ENCODE data around the gene SMURF1. TPM values are rescaled to one million over a fixed set of nuclear protein-coding genes. Genes with fewer than 3 reads are reported as not detected.

The SMURF1 gene
- total RNA-seq, 4 donors from 2014 or later: 25.3 to 47.5 (median 36.5) TPM

- intact Hi-C loops (cut with DNase I; ENCODE audit: low total_unique reads) (no loop called here), in situ Hi-C loops (cut with MboI; ENCODE audit: low pct_ligation_motif_present in 1 of 4, low pct_unique_long_range_greater_than_20kb in 1 of 4, low sequenced_read_pairs in 3 of 4) (no loop called here)
- WGBS, 2 donors (ENCODE audit: low coverage in 1 of 2): 77 to 100% methylated on average over 1 to 3 of the region's 3 CpGs
- Histone ChIP-seq H3K27me3 (no peaks in the 10 kb centered on the region), H3K4me3 (no peak overlapping the region), H3K36me3 (peaks cover 0 to 4% (median 0%) of the 10 kb centered on the region in 4 donors), H3K4me1 (peaks cover 0 to 36% (median 21%) of the 10 kb centered on the region in 4 donors), H3K9me3 (no peaks in the 10 kb centered on the region), H3K27ac (no peak overlapping the region)
- DNase-seq: no peak
- TF ChIP-seq, protein P1, sequence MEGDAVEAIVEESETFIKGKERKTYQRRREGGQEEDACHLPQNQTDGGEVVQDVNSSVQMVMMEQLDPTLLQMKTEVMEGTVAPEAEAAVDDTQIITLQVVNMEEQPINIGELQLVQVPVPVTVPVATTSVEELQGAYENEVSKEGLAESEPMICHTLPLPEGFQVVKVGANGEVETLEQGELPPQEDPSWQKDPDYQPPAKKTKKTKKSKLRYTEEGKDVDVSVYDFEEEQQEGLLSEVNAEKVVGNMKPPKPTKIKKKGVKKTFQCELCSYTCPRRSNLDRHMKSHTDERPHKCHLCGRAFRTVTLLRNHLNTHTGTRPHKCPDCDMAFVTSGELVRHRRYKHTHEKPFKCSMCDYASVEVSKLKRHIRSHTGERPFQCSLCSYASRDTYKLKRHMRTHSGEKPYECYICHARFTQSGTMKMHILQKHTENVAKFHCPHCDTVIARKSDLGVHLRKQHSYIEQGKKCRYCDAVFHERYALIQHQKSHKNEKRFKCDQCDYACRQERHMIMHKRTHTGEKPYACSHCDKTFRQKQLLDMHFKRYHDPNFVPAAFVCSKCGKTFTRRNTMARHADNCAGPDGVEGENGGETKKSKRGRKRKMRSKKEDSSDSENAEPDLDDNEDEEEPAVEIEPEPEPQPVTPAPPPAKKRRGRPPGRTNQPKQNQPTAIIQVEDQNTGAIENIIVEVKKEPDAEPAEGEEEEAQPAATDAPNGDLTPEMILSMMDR (IDR thresholded peaks at IDR 0.05): no peak
- TF ChIP-seq POLR2A (IDR thresholded peaks at IDR 0.05) (no peak), POLR2AphosphoS5 (IDR thresholded peaks at IDR 0.05) (no peak), EP300 (IDR thresholded peaks at IDR 0.05; ENCODE audit: low read depth) (no peak)
These were observed 123.5 kb downstream of the SMURF1 start for GRCh38 chr7:99020413-99020715.

- H3K27ac ChIP-seq: no peak overlapping the region
- intact Hi-C loops (cut with DNase I; ENCODE audit: low total_unique reads) (no loop called here), in situ Hi-C loops (cut with MboI; ENCODE audit: low pct_ligation_motif_present in 1 of 4, low pct_unique_long_range_greater_than_20kb in 1 of 4, low sequenced_read_pairs in 3 of 4) (no loop called here)
- H3K4me1 ChIP-seq: peaks cover 0 to 34% (median 20%) of the 10 kb centered on the region in 4 donors
- no peaks in the 10 kb centered on the region for H3K9me3 ChIP-seq
- DNase-seq: no peak
- no peaks in the 10 kb centered on the region for H3K27me3 ChIP-seq
- TF ChIP-seq, protein P1 (IDR thresholded peaks at IDR 0.05): no peak
- no peak for TF ChIP-seq EP300 (IDR thresholded peaks at IDR 0.05; ENCODE audit: low read depth)
- TF ChIP-seq POLR2AphosphoS5 (IDR thresholded peaks at IDR 0.05): no peak
- no peak for TF ChIP-seq POLR2A (IDR thresholded peaks at IDR 0.05)
- H3K4me3 ChIP-seq: no peak overlapping the region
- peaks cover 0 to 4% (median 2%) of the 10 kb centered on the region in 4 donors for H3K36me3 ChIP-seq
- 91 to 93% methylated on average over 3 to 12 of the region's 12 CpGs for WGBS, 2 donors (ENCODE audit: low coverage in 1 of 2)
These were observed 124.1 kb downstream of the SMURF1 start for GRCh38 chr7:99019523-99020412.

GRCh38 chr7:99016196-99016595 lies 127.7 kb downstream of the SMURF1 start:
- TF ChIP-seq POLR2AphosphoS5 (IDR thresholded peaks at IDR 0.05): no peak
- TF ChIP-seq, protein P1 (IDR thresholded peaks at IDR 0.05): no peak
- no peak for TF ChIP-seq POLR2A (IDR thresholded peaks at IDR 0.05)
- no peak for TF ChIP-seq EP300 (IDR thresholded peaks at IDR 0.05; ENCODE audit: low read depth)
- Histone ChIP-seq H3K36me3 (peaks cover 0 to 30% (median 14%) of the 10 kb centered on the region in 4 donors), H3K9me3 (no peaks in the 10 kb centered on the region), H3K4me1 (peaks cover 0 to under 1% (median 0%) of the 10 kb centered on the region in 4 donors), H3K27me3 (no peaks in the 10 kb centered on the region), H3K27ac (no peak overlapping the region), H3K4me3 (no peak overlapping the region)
- in situ Hi-C loops (cut with MboI; ENCODE audit: low pct_ligation_motif_present in 1 of 4, low pct_unique_long_range_greater_than_20kb in 1 of 4, low sequenced_read_pairs in 3 of 4): no loop called here
- 84 to 100% methylated on average over 2 to 8 of the region's 8 CpGs for WGBS, 2 donors (ENCODE audit: low coverage in 1 of 2)
- DNase-seq: no peak
- intact Hi-C loops (cut with DNase I; ENCODE audit: low total_unique reads): no loop called here

DNA sequence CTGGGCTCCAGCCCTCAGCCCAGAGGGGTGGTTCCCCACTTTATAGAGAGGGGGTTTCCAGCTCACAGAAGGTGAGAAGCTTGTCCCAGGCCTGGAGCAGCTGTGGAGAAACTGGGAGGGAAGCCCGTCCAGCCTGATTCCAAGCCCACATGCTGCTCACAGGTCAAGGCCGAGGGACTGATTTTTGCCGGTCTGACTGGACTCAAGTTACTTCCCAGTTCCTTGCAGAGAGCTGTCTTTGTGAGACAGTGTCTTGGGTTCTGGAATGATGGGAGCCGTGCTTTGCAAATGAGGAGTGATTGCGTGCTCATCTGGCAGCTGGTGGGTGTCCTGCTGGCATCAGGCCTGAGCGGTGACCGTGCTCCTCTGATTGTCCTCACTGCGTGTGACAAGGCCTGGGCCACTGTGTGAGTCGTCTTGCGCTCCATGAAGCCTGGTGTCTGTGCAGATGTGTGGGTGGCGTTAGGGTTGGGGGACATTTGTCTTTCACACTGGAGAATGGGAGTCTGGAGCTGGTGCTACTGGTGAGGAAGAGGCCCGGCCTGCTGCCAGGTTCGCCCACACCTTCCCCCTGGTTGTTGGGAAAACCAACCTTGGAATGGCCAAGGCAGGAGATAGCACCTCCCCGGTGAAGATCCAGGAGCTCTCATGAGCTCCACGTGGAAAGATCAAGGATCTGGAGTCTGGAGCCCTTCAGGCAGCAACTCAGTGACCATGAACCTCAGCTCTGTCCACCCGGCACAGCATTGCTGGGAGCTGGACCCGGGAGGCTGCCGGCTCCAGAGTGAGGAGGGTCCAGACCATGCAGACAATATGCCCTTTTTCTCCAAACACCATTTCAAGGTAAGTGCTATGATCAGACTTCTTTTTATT lies 129.6 kb downstream of the SMURF1 start:
- Histone ChIP-seq H3K36me3 (peaks cover 0 to 34% (median 17%) of the 10 kb centered on the region in 4 donors), H3K4me3 (no peak overlapping the region), H3K27me3 (no peaks in the 10 kb centered on the region), H3K4me1 (no peaks in the 10 kb centered on the region), H3K9me3 (no peaks in the 10 kb centered on the region), H3K27ac (no peak overlapping the region)
- TF ChIP-seq, protein P1 (IDR thresholded peaks at IDR 0.05): no peak
- TF ChIP-seq EP300 (IDR thresholded peaks at IDR 0.05; ENCODE audit: low read depth) (no peak), POLR2AphosphoS5 (IDR thresholded peaks at IDR 0.05) (no peak), POLR2A (IDR thresholded peaks at IDR 0.05) (no peak)
- DNase-seq: no peak
- WGBS, 2 donors (ENCODE audit: low coverage in 1 of 2): 96% methylated on average over 16 of the region's 18 CpGs; no CpG with 5 or more reads in 1 of the 2 donors
- in situ Hi-C loops (cut with MboI; ENCODE audit: low pct_ligation_motif_present in 1 of 4, low pct_unique_long_range_greater_than_20kb in 1 of 4, low sequenced_read_pairs in 3 of 4): no loop called here
- intact Hi-C loops (cut with DNase I; ENCODE audit: low total_unique reads): no loop called here
